HG03064 (cell line): ENCODE data around the gene RMRP.

ENCODE experiments used
- ATAC-seq: cut with Tn5 transposase; IDR thresholded peaks from one replicate; pipeline ENCODE4 v1.9.1; 2021; ENCODE audit warnings: low read depth; ENCODE audit not compliant: unreplicated experiment

The RMRP gene

GRCh38 chr9:35657546-35658136 is at the start of gene RMRP:
Gene RMRP, minus strand, starts transcription at chr9:35658019.
- ATAC-seq = peak; percentile 88

DNA sequence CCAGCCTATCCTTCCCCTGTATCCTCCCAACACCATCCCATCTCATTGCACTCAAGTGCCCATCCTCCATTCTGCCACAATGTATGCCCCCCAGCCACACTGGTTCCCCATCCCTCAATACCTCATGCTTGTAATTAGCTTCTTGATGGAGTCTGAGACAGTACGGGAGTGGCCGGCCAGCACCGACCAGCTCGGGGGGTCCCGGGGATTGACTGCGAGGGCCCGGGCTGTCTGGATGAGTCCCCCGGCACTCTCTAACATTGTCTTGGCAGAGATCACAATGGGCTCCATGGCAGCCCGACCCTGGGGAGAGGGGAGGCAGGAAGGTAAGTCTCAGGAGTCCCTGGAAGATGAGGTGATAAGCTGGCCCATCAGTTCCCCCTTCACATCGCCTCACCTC is 49.1 kb upstream of the RMRP start:
- no peak for ATAC-seq

- no peak for ATAC-seq
These were observed 48.1 kb upstream of the RMRP start for GRCh38 chr9:35705836-35706430.

GRCh38 chr9:35705372-35705771 is 47.6 kb upstream of the RMRP start:
- ATAC-seq = no peak

DNA sequence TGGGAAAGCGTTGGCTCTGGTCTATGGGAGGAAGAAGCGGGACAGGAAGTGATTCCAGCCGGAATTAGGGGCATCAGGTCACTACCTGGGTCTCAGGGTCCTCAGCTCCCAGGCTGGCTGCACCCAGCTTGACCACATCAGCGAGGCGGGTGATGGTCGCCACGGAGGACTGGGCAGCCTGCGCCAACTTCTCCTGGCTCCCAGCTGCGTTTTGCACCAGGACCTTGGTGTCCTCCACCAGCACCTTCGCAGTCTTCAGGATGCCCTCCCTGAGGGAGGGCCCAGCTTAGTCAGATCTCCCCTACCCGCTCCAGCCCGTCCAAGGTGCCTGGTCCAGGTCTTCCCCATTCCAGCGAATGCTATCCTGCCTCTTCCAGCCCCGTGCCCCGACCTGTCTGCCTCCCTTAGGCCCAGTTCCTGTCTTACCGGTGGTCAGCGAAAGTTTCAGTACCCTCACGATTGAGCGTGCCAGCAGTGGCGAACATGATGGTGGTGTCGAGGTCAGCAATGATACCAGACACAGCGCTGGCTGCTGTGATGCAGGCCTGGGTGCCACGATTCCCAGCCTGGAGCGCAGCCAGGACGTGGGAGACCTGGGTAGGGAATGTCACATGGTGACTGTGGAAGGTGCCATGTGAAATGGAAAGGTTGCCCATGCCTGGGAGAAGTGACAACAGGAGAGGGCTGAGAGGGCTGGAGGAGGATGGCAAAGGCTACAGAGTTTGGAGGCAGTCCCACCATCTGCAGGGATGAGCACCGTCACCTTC is 46.3 kb upstream of the RMRP start:
- no peak for ATAC-seq

- ATAC-seq = no peak
These were observed 44.9 kb upstream of the RMRP start for GRCh38 chr9:35702696-35703095.

GRCh38 chr9:35700942-35701341 is 43.1 kb upstream of the RMRP start:
- ATAC-seq = no peak

GRCh38 chr9:35700031-35700430 is 42.2 kb upstream of the RMRP start:
- no peak for ATAC-seq

GRCh38 chr9:35698231-35698630 is 40.4 kb upstream of the RMRP start:
- no peak for ATAC-seq

GRCh38 chr9:35697486-35697885 is 39.7 kb upstream of the RMRP start:
- ATAC-seq = no peak

- ATAC-seq = no peak
These were observed 38.8 kb upstream of the RMRP start for GRCh38 chr9:35696520-35697215.

DNA sequence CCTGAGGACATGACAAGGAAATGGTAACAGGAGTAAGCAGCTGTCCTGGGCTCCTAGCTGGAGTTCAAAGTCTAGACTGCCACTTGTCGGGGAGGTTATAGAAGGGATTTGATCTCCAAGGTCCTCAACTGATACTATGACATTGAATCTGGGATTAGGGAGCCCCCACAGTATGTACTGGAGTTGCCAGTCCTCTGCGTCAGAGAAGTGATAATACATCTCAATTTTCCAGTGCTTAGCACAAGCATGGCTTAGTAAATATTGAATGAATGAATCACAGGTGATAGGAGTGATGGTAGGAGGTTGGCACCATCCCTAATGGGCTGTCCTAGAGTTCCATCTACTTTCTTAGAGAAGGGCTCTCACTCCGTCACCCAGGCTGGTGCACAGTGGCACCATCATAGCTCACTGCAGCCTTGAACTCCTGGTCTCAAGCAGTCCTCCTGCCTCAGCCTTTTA is 38.2 kb upstream of the RMRP start:
- ATAC-seq = no peak

- no peak for ATAC-seq
These were observed 34.0 kb upstream of the RMRP start for GRCh38 chr9:35691757-35692301.

- no peak for ATAC-seq
These were observed 33.5 kb upstream of the RMRP start for GRCh38 chr9:35691334-35691650.

DNA sequence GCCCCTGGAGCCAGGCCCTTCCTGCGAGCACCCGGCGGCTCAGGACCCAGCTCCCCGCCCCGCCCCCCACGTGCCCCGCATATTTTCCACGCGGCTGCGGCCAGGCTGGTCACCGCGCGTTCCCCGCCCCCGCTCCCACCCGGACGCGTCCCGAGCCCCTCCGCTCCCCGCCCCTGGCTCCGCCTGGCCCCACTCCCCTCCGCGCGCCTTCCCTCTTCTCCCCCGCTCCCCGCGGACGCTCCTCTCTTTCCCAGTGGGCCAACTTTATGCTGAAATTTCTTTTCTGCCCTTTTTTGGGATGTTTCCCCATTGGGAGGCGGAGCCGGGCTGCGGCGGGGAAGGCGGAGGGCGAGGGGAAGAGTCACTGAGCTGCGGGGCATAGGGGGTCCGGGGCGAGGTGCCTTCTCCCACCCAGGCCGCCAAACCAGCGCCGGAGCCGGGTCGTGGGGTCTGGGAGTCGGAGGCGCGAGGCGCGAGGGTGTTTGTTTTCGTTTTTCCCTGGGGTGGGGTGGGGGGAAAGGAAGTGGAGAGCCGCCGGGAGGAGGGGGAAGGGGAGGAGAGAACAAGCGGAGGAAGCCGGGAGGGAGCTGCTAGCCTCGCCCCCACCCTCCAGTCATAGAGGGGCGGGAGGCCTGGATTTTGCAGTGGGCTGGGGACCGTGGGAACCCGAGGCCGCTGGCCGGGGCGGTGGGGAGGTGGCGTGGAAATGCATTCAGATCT is 33.0 kb upstream of the RMRP start:
- no peak for ATAC-seq

DNA sequence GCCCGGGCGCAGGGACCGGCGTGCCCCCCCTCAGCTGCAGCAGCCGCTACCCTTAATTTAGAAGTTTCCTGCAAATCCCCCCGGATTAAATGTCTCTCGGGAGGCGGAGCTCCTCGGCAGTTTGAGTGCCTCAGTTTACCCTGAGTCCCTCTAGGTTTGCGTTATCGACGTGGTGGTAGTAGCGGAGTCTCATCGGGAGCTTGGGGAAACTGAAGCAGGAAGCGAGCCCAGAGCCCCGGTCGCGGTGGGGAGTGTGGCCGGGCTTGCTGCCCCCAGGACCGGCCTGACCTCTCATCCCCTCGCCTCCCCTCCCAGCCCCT is 32.4 kb upstream of the RMRP start:
- no peak for ATAC-seq

DNA sequence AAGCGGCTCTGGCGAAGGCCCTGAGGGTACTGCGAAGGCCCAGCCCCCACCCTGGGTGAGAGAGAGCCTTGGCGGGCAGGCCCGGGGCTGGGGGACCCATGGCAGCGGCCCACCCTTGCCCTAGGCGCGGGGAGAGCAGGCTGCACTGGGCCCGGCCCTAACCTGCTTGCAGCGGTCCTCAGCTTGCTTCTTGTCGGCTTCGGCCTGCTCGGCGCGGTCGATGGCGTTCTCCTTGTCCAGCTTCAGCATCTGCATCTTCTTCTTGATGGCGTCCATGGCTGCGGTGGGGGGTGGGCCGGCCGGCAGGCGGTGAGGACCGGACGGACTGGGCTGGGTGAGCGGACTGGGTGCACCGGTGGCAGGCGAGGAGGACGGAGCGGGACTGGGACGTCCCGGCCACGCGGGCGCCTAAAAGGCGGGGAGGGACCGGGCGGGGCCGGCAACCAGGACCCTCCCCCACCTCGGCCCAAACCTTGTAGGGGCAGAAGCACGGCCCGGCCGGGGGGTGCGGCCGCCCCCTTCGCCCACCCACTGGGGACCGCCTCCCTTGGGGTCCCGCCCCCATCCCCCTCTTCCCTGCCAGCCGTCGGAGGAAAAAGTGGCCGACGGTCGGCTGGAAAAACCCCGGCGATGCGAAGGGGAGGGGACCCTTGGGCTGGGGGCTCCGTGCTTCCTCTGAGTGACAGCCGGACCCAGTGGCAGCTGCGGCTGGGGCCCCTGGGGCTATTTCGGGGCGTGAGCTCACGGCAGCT is 31.9 kb upstream of the RMRP start, which contains the start of gene TPM2:
TSS of gene TPM2 (minus strand) at position 384 of the 752 bp plus-strand sequence. CDS start at position 276, 108 bp downstream.
- ATAC-seq = no peak

DNA sequence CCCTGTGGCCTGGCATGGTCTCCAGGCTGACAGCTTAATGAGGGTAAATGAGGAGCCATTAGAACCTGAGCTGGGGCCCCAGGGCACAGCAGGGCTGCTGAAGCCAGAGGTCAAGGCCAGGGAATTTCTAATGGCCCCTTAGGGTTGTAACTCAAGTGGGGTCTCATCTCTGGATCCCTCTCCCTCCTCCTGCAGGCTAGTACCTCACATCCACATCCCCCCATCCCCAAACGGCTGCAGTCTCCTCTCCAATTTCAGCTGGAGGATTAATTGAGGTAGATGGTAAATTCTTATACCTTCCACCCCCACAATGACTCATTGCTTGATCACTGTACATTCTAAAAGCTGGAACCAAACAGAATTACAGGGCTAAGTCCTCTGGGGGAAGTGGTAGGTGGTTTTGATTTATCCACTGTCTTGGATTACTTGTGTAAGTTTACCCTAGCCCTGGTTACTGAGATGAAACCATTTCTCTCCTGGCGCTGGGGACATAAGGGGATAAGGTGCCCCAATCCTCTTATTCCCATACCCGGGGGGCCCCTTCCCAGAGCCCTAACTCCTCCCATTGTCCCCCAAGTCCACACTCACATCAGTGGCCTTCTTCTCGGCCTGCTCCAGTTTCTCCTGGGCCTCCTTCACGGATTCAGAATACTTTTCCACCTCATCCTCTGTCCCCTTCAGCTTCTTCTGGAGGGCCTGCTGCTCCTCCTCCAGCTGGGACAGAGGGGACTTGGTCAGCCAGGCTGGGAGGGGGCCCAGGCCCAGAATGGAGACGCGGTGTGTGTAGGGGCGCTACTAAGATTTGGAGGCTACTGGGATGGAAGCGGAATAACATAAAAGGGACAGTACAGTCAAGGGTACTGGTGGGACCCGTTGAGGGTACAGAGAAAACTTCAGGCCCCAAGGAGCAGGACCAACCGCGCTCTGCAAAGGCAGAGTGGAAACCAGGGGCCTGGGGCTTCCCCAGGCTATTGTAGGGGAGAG is 31.0 kb upstream of the RMRP start:
- ATAC-seq = no peak
